WI38 (cell line): Measurements from ENCODE around the gene POLR2H.

ENCODE experiments used
- H3K4me3 ChIP-seq: 2 replicates; pipeline ENCODE4 v1.5.1; 2011; ENCODE audit warnings: low read depth, mild to moderate bottlenecking, control low read depth, low read length
- TF ChIP-seq, protein P1 (sequence below): IDR thresholded peaks from 2 replicates; pipeline ENCODE4 v1.5.1; 2012; ENCODE audit warnings: low read depth, mild to moderate bottlenecking, control low read depth, low read length

POLR2H gene

GRCh38 chr3:184381261-184382224 lies 20.0 kb downstream of the POLR2H start:
- TF ChIP-seq, protein P1, sequence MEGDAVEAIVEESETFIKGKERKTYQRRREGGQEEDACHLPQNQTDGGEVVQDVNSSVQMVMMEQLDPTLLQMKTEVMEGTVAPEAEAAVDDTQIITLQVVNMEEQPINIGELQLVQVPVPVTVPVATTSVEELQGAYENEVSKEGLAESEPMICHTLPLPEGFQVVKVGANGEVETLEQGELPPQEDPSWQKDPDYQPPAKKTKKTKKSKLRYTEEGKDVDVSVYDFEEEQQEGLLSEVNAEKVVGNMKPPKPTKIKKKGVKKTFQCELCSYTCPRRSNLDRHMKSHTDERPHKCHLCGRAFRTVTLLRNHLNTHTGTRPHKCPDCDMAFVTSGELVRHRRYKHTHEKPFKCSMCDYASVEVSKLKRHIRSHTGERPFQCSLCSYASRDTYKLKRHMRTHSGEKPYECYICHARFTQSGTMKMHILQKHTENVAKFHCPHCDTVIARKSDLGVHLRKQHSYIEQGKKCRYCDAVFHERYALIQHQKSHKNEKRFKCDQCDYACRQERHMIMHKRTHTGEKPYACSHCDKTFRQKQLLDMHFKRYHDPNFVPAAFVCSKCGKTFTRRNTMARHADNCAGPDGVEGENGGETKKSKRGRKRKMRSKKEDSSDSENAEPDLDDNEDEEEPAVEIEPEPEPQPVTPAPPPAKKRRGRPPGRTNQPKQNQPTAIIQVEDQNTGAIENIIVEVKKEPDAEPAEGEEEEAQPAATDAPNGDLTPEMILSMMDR = no peak
- H3K4me3 ChIP-seq = no peak overlapping the region

GRCh38 chr3:184382326-184383032 lies 21.0 kb downstream of the POLR2H start:
- no peak overlapping the region for H3K4me3 ChIP-seq
- TF ChIP-seq, protein P1 = no peak

- TF ChIP-seq, protein P1 = no peak
- no peak overlapping the region for H3K4me3 ChIP-seq
These were observed 21.7 kb downstream of the POLR2H start for GRCh38 chr3:184383033-184383740.

- H3K4me3 ChIP-seq = no peak overlapping the region
- TF ChIP-seq, protein P1 = no peak
These were observed 22.8 kb downstream of the POLR2H start for GRCh38 chr3:184384342-184384741.

- no peak overlapping the region for H3K4me3 ChIP-seq
- TF ChIP-seq, protein P1 = no peak
These were observed 23.4 kb downstream of the POLR2H start for GRCh38 chr3:184384856-184385422.

DNA sequence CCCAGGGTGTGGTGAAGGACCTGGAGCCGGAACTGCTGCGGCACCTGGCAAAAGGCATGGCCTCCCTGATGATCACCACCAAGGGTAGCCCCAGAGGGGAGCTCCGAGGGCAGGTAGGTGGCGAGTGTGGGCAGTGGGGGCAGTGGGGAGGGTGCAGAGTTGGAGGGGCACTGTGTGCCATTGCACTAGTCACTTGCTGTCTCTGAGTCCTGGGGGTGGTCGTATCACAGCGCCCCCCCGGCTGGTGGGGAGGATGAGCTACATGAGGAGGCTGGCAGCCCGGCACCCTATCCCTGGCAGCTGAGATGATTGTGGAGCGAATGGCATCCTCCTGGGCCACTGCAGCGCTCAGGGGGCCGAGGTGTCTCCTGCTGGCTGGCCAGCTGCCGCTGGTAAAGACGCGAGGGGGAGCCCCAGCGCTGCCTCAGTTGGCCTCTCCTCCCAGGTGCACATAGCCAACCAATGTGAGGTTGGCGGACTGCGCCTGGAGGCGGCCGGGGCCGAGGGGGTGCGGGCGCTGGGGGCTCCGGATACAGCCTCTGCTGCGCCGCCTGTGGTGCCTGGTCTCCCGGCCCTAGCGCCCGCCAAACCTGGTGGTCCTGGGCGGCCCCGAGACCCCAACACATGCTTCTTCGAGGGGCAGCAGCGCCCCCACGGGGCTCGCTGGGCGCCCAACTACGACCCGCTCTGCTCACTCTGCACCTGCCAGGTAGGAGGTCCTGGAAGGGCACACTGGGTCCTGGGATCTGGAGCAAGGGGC lies 24.7 kb downstream of the POLR2H start:
- TF ChIP-seq, protein P1 = no peak
- no peak overlapping the region for H3K4me3 ChIP-seq
